ENCODE results near the gene OR11A1.

DNA sequence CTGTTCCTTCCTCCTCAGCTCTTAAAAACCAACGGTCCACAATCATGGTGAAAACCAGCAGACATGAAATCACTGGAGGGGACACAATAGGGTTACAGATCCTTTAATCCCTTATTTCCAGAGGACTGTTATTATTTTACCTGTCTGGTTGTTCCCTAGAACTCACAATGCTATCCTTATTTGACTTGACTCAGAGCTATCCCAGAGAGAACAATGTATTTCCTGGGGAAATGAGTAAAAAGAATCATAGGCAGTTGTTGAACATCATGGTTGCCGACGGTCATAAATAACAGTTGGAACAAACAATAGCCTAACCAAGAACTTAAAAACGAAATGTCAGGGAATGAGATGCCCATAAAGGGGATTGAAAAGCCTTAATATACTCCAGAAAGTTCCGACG, 9.4 kb upstream of the OR11A1 start:
- TF ChIP-seq, protein P1, sequence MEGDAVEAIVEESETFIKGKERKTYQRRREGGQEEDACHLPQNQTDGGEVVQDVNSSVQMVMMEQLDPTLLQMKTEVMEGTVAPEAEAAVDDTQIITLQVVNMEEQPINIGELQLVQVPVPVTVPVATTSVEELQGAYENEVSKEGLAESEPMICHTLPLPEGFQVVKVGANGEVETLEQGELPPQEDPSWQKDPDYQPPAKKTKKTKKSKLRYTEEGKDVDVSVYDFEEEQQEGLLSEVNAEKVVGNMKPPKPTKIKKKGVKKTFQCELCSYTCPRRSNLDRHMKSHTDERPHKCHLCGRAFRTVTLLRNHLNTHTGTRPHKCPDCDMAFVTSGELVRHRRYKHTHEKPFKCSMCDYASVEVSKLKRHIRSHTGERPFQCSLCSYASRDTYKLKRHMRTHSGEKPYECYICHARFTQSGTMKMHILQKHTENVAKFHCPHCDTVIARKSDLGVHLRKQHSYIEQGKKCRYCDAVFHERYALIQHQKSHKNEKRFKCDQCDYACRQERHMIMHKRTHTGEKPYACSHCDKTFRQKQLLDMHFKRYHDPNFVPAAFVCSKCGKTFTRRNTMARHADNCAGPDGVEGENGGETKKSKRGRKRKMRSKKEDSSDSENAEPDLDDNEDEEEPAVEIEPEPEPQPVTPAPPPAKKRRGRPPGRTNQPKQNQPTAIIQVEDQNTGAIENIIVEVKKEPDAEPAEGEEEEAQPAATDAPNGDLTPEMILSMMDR (IDR thresholded peaks at IDR 0.05 in 8 of 11, conservative IDR thresholded peaks at IDR 0.05 in 3 of 11): no peak
- TF ChIP-seq POLR2A (IDR thresholded peaks at IDR 0.05): no peak

All from spleen (tissue), 7 donors.